Prostate gland (tissue), 2 donors: Measurements from ENCODE around the gene RASAL2. TPM values are rescaled to one million over a fixed set of nuclear protein-coding genes. Genes with fewer than 3 reads are reported as not detected.
"Not testable (repeated sequence)": the region's sequence is repeated elsewhere in the genome, so short reads cannot be mapped to it uniquely, and the experiment has no call there.

Source experiments
- DNase-seq: peaks from one replicate; pipeline ENCODE4 v3.0.0-alpha.2; 2019; ENCODE audit warnings: low spot score
- H3K27ac ChIP-seq, 2 donors: fragments of 200-600 bp; sonication (generic); 2 replicates each; pipeline ENCODE4 v1.5.1; 2017 to 2019
- H3K27me3 ChIP-seq: fragments of 200-600 bp; sonication (generic); replicated peaks from 2 replicates; pipeline ENCODE4 v1.5.1; 2019; ENCODE audit not compliant: insufficient read depth
- H3K36me3 ChIP-seq, 2 donors: fragments of 200-600 bp; sonication (generic); 1 replicate in 1 of 2; 2 replicates in 1 of 2; pipeline versions ENCODE4 v1.5.1 to v1.8.1; 2017 to 2019
- H3K4me1 ChIP-seq: fragments of 200-600 bp; sonication (generic); replicated peaks from 2 replicates; pipeline ENCODE4 v1.5.1; 2019
- H3K4me3 ChIP-seq, 2 donors: fragments of 200-600 bp; sonication (generic); 2 replicates each; pipeline ENCODE4 v1.5.1; 2017 to 2019
- H3K9me3 ChIP-seq: fragments of 200-600 bp; sonication (generic); 2 replicates; pipeline ENCODE4 v1.5.1; 2017
- CTCF ChIP-seq, 4 experiments: fragments of 200-600 bp in 2 of 4; fragments of 450-650 bp in 2 of 4; sonication (generic) in 2 of 4; IDR thresholded peaks; 1 replicate in 3 of 4; 2 replicates in 1 of 4; pipeline ENCODE4 v1.5.1; 2016 to 2019; ENCODE audit warnings: antibody characterized with exemption in 4 of 4, mild to moderate bottlenecking in 2 of 4, moderate library complexity in 2 of 4
- POLR2A ChIP-seq: fragments of 450-650 bp; IDR thresholded peaks from one replicate; pipeline ENCODE4 v1.6.1; 2016; ENCODE audit warnings: antibody characterized with exemption, mild to moderate bottlenecking
- POLR2AphosphoS5 ChIP-seq: sonication (generic); formaldehyde crosslinking; IDR thresholded peaks from one replicate; pipeline ENCODE4 v1.6.1; 2017; ENCODE audit warnings: antibody characterized with exemption
- WGBS: methylation state at CpG from one replicate; pipeline ENCODE4 v1.1.5; 2018; 5-methylcytosine and 5-hydroxymethylcytosine counted together
- intact Hi-C: fragments of 100-400 bp; cut with DNase I; formaldehyde crosslinking; loops from one replicate; pipeline ENCODE4 v1.14.2; 2022
- total RNA-seq, 2 donors: library from RNA; depleted of rRNA; stranded (reverse); fragments of >200 nt; gene quantifications; one replicate each; pipeline ENCODE4 v1.1.0, GENCODE V29; 2016

The RASAL2 gene
- total RNA-seq, 2 donors from 2014 or later, result 9.2 to 36.9 TPM

GRCh38 chr1:178344513-178345091 is 250.7 kb downstream of the RASAL2 start:
- H3K9me3 ChIP-seq, result no peaks in the 10 kb centered on the region
- H3K4me1 ChIP-seq, result no peaks in the 10 kb centered on the region

DNA sequence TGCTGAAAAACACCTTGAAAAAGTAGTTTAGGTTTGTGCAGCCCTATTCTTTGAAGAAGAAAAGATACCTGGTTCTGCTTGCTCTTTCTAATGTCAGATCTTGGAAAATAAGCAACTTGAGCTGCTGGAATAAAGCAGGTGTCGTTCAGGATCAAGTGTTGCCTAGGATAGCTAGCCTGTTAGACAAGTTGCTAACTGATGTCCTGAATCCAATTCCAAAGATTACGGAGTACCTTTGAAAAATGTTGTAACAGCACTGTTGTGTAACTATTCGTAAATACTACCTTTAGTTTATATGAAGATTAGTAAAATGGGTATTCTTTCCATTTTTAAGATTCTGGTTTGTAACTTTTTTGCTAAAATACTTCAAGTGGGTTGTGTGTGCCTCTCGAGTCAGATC is 251.3 kb downstream of the RASAL2 start:
- no peak for DNase-seq
- Histone ChIP-seq H3K4me3 (no peak overlapping the region), H3K27me3 (no peaks in the 10 kb centered on the region), H3K9me3 (no peaks in the 10 kb centered on the region), H3K27ac (no peak overlapping the region), H3K36me3 (no peaks in the 10 kb centered on the region), H3K4me1 (no peaks in the 10 kb centered on the region)
- intact Hi-C loops, result no loop called here
- WGBS, result 58% methylated on average over 4 of the region's 4 CpGs
- TF ChIP-seq CTCF (IDR thresholded peaks at IDR 0.05) (no peak), POLR2A (no peak), POLR2AphosphoS5 (no peak)

More at GRCh38 chr1:178344513-178345091, 250.7 kb downstream of the RASAL2 start:
- DNase-seq, result no peak
- WGBS, result 30% methylated on average over 5 of the region's 5 CpGs
- H3K27ac ChIP-seq, result no peak overlapping the region
- TF ChIP-seq POLR2A, result no peak
- peak in 2 of 4 experiments; percentile 59 to 63 for TF ChIP-seq CTCF (IDR thresholded peaks at IDR 0.05)
- no peak for TF ChIP-seq POLR2AphosphoS5
- intact Hi-C loops, result no loop called here
- no peaks in the 10 kb centered on the region for H3K27me3 ChIP-seq
- no peaks in the 10 kb centered on the region for H3K36me3 ChIP-seq
- no peak overlapping the region for H3K4me3 ChIP-seq

GRCh38 chr1:178345807-178346206 is 251.9 kb downstream of the RASAL2 start:
- 89% methylated on average over 1 of the region's 1 CpG for WGBS
- no peak for TF ChIP-seq CTCF (IDR thresholded peaks at IDR 0.05)
- TF ChIP-seq POLR2A, result no peak
- no peak for TF ChIP-seq POLR2AphosphoS5
- H3K27me3 ChIP-seq, result no peaks in the 10 kb centered on the region
- H3K4me3 ChIP-seq, result no peak overlapping the region
- no peaks in the 10 kb centered on the region for H3K4me1 ChIP-seq
- DNase-seq, result no peak
- no peak overlapping the region for H3K27ac ChIP-seq
- no peaks in the 10 kb centered on the region for H3K9me3 ChIP-seq
- H3K36me3 ChIP-seq, result no peaks in the 10 kb centered on the region
- intact Hi-C loops, result no loop called here

DNA sequence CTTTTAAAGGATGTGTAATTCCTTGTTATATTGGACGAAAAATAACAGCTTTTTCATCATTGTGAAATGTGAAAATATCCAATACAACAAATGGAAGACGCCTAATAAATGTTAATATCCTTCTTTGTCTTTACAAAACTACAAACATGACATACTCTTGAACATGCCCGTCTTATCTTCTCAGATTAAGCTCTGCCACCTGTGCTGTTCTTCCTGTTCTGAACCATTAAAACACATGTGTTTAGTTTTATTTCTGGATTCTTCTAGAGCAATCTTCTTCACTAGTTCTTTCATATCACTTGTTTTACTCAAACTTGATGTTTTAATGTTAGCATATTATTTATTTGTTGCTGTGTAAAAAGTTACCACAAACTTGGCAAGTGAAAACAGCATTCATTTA is 255.9 kb downstream of the RASAL2 start:
- H3K36me3 ChIP-seq, result no peaks in the 10 kb centered on the region
- H3K9me3 ChIP-seq, result no peaks in the 10 kb centered on the region
- intact Hi-C loops, result no loop called here
- TF ChIP-seq POLR2AphosphoS5 (no peak), CTCF (IDR thresholded peaks at IDR 0.05) (no peak), POLR2A (no peak)
- no peaks in the 10 kb centered on the region for H3K27me3 ChIP-seq
- H3K4me3 ChIP-seq, result no peak overlapping the region
- H3K4me1 ChIP-seq, result no peaks in the 10 kb centered on the region
- no peak overlapping the region for H3K27ac ChIP-seq
- DNase-seq, result no peak
- WGBS, result 70% methylated on average over 3 of the region's 3 CpGs

DNA sequence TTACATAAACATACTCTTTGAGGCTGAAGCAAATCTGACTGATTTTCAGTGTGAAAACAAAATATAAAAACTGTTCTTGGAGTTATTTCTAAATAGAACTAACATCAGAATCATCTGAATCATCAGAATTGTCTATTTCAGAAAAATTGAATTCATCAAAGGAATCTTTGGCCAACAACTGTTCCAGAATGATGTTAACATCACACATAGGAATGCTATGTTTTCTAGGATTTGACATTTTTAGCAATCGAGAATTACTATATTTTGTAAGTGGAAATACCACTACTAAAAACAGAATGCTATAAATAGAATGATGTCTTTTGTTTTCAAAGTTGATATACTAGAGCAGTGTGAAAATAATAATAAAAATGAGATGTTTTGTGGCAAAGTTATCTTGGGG is 258.0 kb downstream of the RASAL2 start:
- H3K27ac ChIP-seq, intact Hi-C loops, DNase-seq, H3K27me3 ChIP-seq, H3K4me3 ChIP-seq, H3K9me3 ChIP-seq, H3K4me1 ChIP-seq, H3K36me3 ChIP-seq: not testable (repeated sequence)
- 78% methylated on average over 1 of the region's 1 CpG for WGBS
